ENCODE measurements around the gene BAG1. TPM values are rescaled to one million over a fixed set of nuclear protein-coding genes. Genes with fewer than 3 reads are reported as not detected.

Gene BAG1
- total RNA-seq, result 100 to 1,000 TPM in 1 of 4 donors, 10 to 100 TPM in 3; 39.7 to 143 (median 59.4) TPM

DNA sequence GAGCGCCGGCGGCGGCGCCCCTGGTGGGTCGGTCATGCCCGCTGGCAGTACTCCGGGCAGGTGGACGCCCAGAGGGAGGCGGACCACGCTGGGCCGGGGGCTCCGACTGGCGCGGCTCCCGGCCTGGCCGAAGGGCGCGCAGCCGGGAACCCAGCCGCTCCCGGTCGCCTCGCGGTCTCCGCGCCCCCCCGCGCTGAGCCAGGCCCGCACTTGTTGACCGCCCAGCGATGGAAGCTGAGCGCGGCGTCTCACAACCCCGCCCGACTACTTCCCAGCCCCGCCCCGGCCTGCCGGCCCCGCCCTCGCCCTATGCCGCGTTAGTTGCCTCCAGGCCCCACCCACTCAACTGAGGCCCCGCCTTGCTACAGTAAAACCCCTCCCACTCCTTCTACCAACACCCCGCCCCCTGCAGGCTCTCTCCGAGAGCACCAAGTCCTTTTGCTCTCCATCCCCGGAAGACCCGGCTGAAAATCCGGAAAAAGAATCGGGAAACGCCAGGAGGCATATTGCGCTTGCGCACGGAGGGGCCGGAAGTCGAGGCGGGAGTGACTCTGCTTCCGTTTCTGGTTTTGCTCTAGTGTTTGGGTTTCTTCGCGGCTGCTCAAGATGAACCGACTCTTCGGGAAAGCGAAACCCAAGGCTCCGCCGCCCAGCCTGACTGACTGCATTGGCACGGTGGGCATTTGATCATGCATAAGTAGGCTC lies at the start of gene BAG1, which contains the start of gene CHMP5:
Gene BAG1 (minus strand): TSS at position 236 of the 705 bp plus-strand sequence.
Gene CHMP5 (plus strand): TSS at position 577 of the 705 bp plus-strand sequence. CDS start 30 bp downstream, at position 607.
- TF ChIP-seq CTCF (IDR thresholded peaks at IDR 0.05), result peak; percentile 33 to 48 (median 35)
- peak; percentile 73 to 84 for TF ChIP-seq POLR2A (IDR thresholded peaks at IDR 0.05)
- H3K27ac ChIP-seq, result peak within 1 kb of the TSS; percentile 91
- H3K36me3 ChIP-seq, result no peaks in the 10 kb centered on the region
- H3K4me1 ChIP-seq, result peaks cover 9 to 13% of the 10 kb centered on the region in 2 donors
- no peaks in the 10 kb centered on the region for H3K9me3 ChIP-seq
- H3K4me3 ChIP-seq, result peak within 1 kb of the TSS; percentile 87 to 99
- H3K27me3 ChIP-seq, result no peaks in the 10 kb centered on the region
- DNase-seq, result peak; percentile 100
- intact Hi-C loops (cut with DNase I; ENCODE audit: low total_unique reads), result no loop called here

GRCh38 chr9:33311953-33312352 lies 47.4 kb upstream of the BAG1 start:
- H3K9me3 ChIP-seq, result no peaks in the 10 kb centered on the region
- no peak for TF ChIP-seq CTCF (IDR thresholded peaks at IDR 0.05)
- TF ChIP-seq POLR2A (IDR thresholded peaks at IDR 0.05), result no peak
- DNase-seq, result no peak
- intact Hi-C loops (cut with DNase I; ENCODE audit: low total_unique reads), result no loop called here
- no peaks in the 10 kb centered on the region for H3K36me3 ChIP-seq
- no peak overlapping the region for H3K27ac ChIP-seq
- no peak overlapping the region for H3K4me3 ChIP-seq
- no peaks in the 10 kb centered on the region for H3K4me1 ChIP-seq
- H3K27me3 ChIP-seq, result no peaks in the 10 kb centered on the region

- Histone ChIP-seq H3K4me3 (no peak overlapping the region), H3K36me3 (no peaks in the 10 kb centered on the region), H3K27ac (no peak overlapping the region), H3K4me1 (no peaks in the 10 kb centered on the region), H3K9me3 (no peaks in the 10 kb centered on the region), H3K27me3 (no peaks in the 10 kb centered on the region)
- TF ChIP-seq POLR2A (IDR thresholded peaks at IDR 0.05) (no peak), CTCF (IDR thresholded peaks at IDR 0.05) (no peak)
- intact Hi-C loops (cut with DNase I; ENCODE audit: low total_unique reads), result no loop called here
- DNase-seq, result no peak
Observed at GRCh38 chr9:33310748-33311147, 46.2 kb upstream of the BAG1 start.

GRCh38 chr9:33309903-33310302 lies 45.4 kb upstream of the BAG1 start:
- intact Hi-C loops (cut with DNase I; ENCODE audit: low total_unique reads), result no loop called here
- Histone ChIP-seq H3K27ac (no peak overlapping the region), H3K4me1 (no peaks in the 10 kb centered on the region), H3K27me3 (no peaks in the 10 kb centered on the region), H3K4me3 (no peak overlapping the region), H3K9me3 (no peaks in the 10 kb centered on the region), H3K36me3 (no peaks in the 10 kb centered on the region)
- TF ChIP-seq POLR2A (IDR thresholded peaks at IDR 0.05) (no peak), CTCF (IDR thresholded peaks at IDR 0.05) (no peak)
- DNase-seq, result no peak

DNA sequence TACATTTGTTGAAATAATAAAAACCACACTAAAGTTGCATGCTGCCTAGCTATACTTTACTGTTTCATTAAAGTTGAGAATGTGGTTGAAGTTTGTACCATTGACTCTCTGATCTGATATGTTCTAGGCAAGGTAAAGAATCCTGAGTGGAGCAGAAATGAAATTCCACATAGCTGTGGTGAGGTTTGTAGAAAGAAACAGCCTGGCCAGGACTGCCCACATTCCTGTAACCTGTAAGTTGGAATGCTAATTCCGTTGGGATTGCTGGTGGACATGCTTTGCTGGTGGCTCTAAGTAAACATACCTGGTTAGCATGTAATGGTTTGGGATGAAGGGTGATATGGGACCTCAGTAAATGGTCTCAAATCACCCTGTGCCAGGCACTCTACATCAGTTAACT lies 42.6 kb upstream of the BAG1 start:
- Histone ChIP-seq H3K27ac (no peak overlapping the region), H3K27me3 (no peaks in the 10 kb centered on the region), H3K4me1 (no peaks in the 10 kb centered on the region), H3K36me3 (no peaks in the 10 kb centered on the region), H3K4me3 (no peak overlapping the region), H3K9me3 (no peaks in the 10 kb centered on the region)
- DNase-seq, result no peak
- intact Hi-C loops (cut with DNase I; ENCODE audit: low total_unique reads), result no loop called here
- TF ChIP-seq POLR2A (IDR thresholded peaks at IDR 0.05) (no peak), CTCF (IDR thresholded peaks at IDR 0.05) (no peak)

Measured in uterus (tissue), 4 donors.